Ishikawa (cell line): ENCODE results near the gene IL17RE.

Experiments used
- CEBPB ChIP-seq: IDR thresholded peaks from 2 replicates; pipeline ENCODE4 v1.6.1; 2012
- CREB1 ChIP-seq: IDR thresholded peaks from 2 replicates; pipeline ENCODE4 v1.6.1; 2012; ENCODE audit warnings: low read depth
- EGR1 ChIP-seq: IDR thresholded peaks from 2 replicates; pipeline ENCODE4 v1.6.1; 2012
- EP300 ChIP-seq: IDR thresholded peaks from 2 replicates; pipeline ENCODE4 v1.6.1; 2012; ENCODE audit warnings: borderline replicate concordance
- FOXM1 ChIP-seq: IDR thresholded peaks from 2 replicates; pipeline ENCODE4 v1.6.1; 2012; ENCODE audit warnings: low read depth, borderline replicate concordance
- MAX ChIP-seq: IDR thresholded peaks from 2 replicates; pipeline ENCODE4 v1.6.1; 2012
- NFIC ChIP-seq: IDR thresholded peaks from 2 replicates; pipeline ENCODE4 v1.6.1; 2012
- RAD21 ChIP-seq: IDR thresholded peaks from 2 replicates; pipeline ENCODE4 v1.6.1; 2012; ENCODE audit warnings: low read depth
- REST ChIP-seq: IDR thresholded peaks from 2 replicates; pipeline ENCODE4 v1.6.1; 2012; ENCODE audit warnings: low read depth, mild to moderate bottlenecking
- TAF1 ChIP-seq: IDR thresholded peaks from 2 replicates; pipeline ENCODE4 v1.6.1; 2012; ENCODE audit warnings: low read depth, mild to moderate bottlenecking
- TCF12 ChIP-seq: IDR thresholded peaks from 2 replicates; pipeline ENCODE4 v1.6.1; 2012; ENCODE audit warnings: low read depth
- TEAD4 ChIP-seq: IDR thresholded peaks from 2 replicates; pipeline ENCODE4 v1.6.1; 2012
- USF1 ChIP-seq: IDR thresholded peaks from 2 replicates; pipeline ENCODE4 v1.6.1; 2012
- YY1 ChIP-seq: IDR thresholded peaks from 2 replicates; pipeline ENCODE4 v1.6.1; 2012; ENCODE audit warnings: low read depth
- ZBTB7A ChIP-seq: IDR thresholded peaks from 2 replicates; pipeline ENCODE4 v1.6.1; 2012; ENCODE audit warnings: low read depth

The IL17RE gene

GRCh38 chr3:9878700-9879099 lies 23.9 kb upstream of the IL17RE start:
- TF ChIP-seq ZBTB7A = no peak
- TF ChIP-seq TAF1 = no peak
- TF ChIP-seq MAX = no peak
- no peak for TF ChIP-seq CEBPB
- TF ChIP-seq EP300 = no peak
- TF ChIP-seq TCF12 = no peak
- TF ChIP-seq NFIC = no peak
- no peak for TF ChIP-seq CREB1
- TF ChIP-seq FOXM1 = no peak
- TF ChIP-seq REST = no peak
- TF ChIP-seq EGR1 = no peak
- no peak for TF ChIP-seq RAD21
- TF ChIP-seq TEAD4 = no peak

GRCh38 chr3:9879830-9880549 lies 22.7 kb upstream of the IL17RE start, which contains the start of gene CIDEC:
TSS of gene CIDEC (minus strand) at chr3:9880253. CDS start at chr3:9878486, 1,767 bp downstream.
- no peak for TF ChIP-seq TCF12
- TF ChIP-seq USF1 = no peak
- no peak for TF ChIP-seq TEAD4
- no peak for TF ChIP-seq FOXM1
- no peak for TF ChIP-seq CEBPB
- TF ChIP-seq EP300 = no peak
- no peak for TF ChIP-seq NFIC
- TF ChIP-seq RAD21 = no peak
- no peak for TF ChIP-seq ZBTB7A
- no peak for TF ChIP-seq TAF1
- TF ChIP-seq MAX = no peak
- TF ChIP-seq REST = no peak

GRCh38 chr3:9881441-9881840 lies 21.2 kb upstream of the IL17RE start:
- TF ChIP-seq USF1 (no peak), REST (no peak), TAF1 (no peak), EGR1 (no peak), RAD21 (no peak), ZBTB7A (no peak), EP300 (no peak), CREB1 (no peak), MAX (no peak), TCF12 (no peak), FOXM1 (no peak), CEBPB (no peak), YY1 (no peak), TEAD4 (no peak)
